Activated CD8-positive, alpha-beta memory T cell treated with anti-CD3 and anti-CD28 coated beads, Interleukin-2, amount 50 U/mL, for 4 hours (primary cell): ENCODE measurements around the gene PCGF3.
"Not testable (repeated sequence)": the region's sequence is repeated elsewhere in the genome, so short reads cannot be mapped to it uniquely, and the experiment has no call there.

ENCODE experiments used
- DNase-seq: peaks from one replicate; pipeline ENCODE4 v3.0.0-alpha.2; 2020

The PCGF3 gene

GRCh38 chr4:706083-706633 is 526 bp downstream of the PCGF3 start:
- not testable (repeated sequence) for DNase-seq

DNA sequence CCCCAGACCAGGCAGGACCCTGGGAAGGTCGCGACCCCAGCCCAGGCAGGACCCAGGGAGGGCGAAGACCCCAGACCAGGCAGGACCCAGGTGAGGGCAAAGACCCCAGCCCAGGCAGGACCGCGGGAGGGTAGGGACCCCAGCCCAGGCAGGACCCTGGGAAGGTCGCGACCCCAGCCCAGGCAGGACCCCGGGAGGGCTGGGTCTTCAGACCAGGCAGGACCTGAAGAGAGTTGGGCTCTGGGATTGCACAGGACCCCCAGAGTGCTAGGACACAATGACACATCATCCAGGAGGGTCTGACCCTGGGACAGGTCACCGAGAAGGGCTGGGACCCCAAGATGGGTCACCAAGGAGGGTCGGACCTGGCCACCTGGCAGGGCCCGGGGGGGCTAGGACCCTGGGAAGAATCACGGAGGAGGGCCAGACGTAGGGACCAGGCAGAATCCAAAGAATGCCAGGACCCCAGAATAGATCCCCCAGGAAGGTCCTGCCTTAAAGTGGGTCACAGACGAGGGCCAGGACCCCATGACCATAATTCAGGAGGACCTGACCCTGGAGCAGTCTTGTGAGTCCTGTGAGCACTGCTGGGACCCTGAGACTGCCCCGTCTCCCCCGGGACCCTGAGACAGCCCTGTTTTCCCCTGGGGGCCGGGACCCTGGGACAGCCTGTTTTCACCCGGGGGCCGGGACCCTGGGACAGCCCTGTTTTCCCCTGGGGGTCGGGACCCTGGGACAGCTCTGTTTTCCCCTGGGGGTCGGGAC is 1.4 kb downstream of the PCGF3 start:
- DNase-seq, result no peak

GRCh38 chr4:707929-708630 is 2.4 kb downstream of the PCGF3 start:
- DNase-seq, result no peak

DNA sequence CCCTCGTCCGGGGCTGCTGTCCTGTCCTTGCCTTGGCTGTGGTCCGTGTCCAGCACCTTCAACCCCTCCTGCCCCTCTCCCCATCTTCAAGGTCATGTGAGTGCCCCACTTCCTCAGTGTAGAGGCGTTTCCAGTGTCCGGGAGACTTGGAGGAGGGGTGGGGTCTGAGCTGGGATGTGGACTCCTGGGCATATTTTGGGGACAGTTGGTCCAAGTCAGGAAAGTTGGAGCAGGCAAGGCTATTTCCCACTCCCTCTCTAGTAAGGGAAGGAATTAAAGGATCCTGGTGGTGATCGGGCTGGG is 3.0 kb downstream of the PCGF3 start:
- DNase-seq, result no peak

DNA sequence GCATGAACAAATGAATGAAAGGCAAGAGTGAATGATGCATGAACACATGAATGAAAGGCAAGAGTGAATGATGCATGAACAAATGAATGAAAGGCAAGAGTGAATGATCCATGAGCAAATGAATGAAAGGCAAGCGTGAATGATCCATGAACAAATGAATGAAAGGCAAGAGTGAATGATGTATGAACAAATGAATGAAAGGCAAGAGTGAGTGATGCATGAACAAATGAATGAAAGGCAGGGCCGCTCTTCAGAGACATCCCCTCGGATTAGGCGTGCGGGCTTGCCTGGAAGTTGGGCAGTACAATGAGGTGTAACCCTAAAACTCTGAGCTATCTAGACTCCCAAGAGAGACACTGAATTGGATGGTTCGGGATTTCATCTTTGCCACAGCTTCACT is 3.7 kb downstream of the PCGF3 start:
- DNase-seq, result no peak

DNA sequence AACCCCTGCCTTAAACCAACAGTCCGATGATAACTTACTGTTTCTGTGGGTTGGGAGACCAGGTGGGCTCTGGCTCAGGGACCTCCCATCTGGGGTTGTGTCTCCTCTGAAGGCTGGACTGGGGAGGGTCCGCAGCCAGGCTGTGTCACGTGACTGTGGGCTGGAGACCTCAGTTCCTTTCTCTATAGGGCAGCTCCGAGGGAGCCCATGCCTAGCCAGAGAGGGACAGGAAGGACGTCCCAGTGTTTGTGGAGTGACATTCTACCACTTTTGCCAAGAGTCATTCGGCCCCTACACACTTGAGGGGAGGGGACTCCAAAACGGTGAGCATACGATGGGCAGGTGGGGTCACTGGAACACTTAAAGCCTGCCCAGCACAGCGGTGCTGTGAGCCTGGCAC is 4.5 kb downstream of the PCGF3 start:
- DNase-seq, result no peak

GRCh38 chr4:710916-711315 is 5.3 kb downstream of the PCGF3 start:
- no peak for DNase-seq

DNA sequence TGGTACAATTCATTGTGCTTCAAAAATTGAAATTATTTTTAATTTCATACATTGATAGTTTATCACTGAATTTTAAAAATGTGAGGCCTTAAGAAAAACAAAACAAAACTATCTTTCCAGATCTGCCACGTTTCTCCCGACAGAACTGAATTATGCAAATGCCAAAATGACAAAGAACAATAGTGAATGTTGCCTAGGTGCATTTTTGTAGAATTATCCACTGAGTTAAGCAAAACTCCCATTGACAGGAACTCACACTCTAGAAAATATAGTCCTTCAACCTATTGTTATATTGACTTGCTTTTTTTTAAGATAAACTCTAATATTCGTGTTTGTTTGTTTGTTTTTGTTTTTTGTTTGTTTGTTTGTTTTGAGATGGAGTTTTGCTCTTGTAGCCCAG is 6.5 kb downstream of the PCGF3 start:
- DNase-seq, result no peak

- DNase-seq, result no peak
Observed at GRCh38 chr4:712916-713632, 7.4 kb downstream of the PCGF3 start.

DNA sequence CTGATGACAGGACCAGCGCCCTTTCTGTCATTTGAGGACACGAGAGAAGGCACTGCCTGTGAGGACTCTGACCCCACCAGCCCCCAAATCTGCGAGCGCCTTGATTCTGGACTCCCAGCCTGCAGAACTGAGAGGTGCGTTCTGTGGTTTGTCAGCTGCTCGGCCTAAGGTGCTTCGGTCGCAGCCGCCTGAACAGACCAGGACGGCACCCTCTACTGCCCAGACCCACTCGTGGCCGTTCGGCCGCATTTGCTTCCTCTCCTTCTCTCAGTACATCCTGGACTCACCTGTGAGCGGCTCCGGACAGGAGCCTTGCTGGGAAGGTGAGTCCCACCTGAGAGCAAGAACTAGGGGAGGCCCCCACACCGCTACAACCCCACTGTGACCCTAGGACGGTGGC is 8.5 kb downstream of the PCGF3 start:
- no peak for DNase-seq

- no peak for DNase-seq
Observed at GRCh38 chr4:717601-718320, 12.1 kb downstream of the PCGF3 start.

GRCh38 chr4:718460-718859 is 12.8 kb downstream of the PCGF3 start:
- DNase-seq, result no peak

DNA sequence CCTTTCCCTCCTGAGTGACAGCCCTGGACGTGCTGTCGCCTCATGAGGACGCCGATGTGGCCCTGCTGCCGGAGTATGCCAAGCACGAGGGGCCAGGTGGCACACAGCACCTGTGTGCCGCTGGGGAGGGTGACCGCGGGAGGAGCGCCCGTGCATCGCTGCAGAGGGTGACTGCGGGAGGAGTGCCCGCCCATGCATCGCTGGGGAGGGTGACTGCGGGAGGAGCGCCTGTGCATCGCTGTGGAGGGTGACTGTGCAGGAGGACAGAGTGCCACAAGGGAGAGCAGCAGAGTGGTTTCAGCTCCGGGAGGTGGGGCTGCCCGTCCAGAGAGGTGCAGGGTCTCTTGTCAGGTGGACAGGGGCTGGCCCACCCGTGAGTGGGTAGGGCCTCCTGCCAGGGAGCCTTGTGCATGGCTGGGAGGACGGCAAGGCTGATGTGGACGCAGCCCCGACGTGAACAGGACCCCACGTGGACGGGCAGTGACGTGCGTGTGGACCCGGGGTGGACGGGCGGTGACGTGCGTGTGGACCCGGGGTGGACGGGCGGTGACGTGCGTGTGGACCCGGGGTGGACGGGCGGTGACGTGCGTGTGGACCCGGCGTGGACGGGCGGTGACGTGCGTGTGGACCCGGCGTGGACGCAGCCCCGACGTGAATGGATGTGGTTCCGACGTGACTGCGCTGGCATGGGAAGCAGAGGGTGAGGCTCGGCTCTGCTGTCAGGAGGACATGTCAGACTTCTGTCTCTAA is 14.7 kb downstream of the PCGF3 start:
- DNase-seq, result no peak

DNA sequence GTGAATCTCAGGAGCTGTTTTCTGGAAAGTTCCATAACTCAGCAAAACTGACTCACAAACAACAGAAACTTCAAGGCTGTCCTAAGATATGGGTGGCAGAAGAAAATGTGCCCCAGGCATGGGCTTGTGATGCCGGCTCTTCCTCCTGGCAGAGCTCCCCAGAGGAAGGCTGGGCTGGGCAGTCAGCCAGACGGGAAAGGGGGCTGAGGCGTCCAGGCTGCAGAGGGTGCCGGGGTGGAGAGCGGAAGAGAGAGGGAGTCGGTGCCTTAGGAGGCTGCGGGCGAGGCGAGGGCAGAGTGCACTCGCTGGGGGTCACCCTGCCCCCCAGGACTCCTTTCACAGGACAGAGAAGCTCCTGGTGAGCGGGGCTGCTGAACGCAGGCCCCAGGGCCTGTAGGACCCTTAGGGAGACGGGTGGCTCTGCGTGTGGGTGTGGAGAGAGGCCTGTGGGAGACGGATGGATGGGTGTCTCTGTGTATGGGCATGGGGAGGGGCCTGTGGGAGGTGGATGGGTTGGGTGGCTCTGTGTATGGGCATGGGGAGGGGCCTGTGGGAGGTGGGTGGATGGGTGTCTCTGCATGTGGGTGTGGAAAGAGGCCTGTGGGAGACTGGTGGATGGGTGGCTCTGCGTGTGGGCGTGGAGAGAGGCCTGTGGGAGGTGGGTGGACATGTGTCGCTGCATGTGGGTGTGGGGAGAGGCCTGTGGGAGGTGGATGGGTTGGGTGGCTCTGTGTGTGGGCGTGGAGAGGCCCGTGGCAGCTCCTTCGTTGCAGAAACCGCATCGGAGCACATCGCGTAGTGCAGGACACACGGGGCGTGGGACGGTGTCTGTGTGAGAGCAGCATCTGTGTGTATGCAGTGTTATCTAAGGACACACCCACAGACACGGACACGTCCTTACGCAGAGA is 15.9 kb downstream of the PCGF3 start:
- no peak for DNase-seq

GRCh38 chr4:722169-722725 is 16.6 kb downstream of the PCGF3 start:
- no peak for DNase-seq

GRCh38 chr4:722851-723360 is 17.3 kb downstream of the PCGF3 start:
- DNase-seq, result no peak

DNA sequence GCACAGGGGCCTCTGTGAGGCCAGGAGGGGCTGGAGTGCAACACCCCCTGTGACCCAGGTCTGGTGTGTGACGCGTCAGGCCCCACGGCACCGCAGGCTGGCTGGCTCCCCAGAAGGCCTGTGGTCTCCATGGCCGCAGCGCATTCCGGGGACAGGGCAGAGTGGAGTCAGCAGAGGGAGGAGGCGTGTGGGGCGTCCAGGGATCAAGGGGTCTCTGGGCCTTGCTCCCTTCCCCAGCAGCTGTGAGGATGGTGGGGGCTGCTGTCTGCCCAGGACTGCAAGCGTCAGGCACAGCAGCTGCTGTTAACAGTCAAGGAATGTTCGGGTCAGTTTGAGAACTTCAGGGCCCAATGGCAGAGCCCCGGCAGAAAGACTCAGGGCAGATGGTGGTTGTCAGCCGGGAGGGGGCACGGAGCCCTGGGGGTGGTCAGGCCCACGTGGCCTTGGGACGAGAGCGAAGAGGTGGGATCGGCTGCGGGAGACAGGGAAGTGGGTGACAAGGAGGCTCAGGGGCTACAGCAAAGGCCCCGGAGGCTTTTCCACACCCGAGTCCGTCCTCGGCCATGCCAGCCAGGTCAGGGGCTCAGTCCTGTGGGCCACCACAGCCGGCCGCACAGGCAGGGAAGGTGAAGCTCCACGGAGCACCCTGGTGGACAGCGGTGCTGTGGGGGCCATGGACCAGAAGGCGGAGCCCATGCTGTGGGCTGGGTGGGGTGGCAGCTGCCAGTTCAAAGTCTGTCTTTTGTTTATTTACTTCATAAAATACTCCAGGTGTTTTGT is 18.3 kb downstream of the PCGF3 start:
- no peak for DNase-seq

DNA sequence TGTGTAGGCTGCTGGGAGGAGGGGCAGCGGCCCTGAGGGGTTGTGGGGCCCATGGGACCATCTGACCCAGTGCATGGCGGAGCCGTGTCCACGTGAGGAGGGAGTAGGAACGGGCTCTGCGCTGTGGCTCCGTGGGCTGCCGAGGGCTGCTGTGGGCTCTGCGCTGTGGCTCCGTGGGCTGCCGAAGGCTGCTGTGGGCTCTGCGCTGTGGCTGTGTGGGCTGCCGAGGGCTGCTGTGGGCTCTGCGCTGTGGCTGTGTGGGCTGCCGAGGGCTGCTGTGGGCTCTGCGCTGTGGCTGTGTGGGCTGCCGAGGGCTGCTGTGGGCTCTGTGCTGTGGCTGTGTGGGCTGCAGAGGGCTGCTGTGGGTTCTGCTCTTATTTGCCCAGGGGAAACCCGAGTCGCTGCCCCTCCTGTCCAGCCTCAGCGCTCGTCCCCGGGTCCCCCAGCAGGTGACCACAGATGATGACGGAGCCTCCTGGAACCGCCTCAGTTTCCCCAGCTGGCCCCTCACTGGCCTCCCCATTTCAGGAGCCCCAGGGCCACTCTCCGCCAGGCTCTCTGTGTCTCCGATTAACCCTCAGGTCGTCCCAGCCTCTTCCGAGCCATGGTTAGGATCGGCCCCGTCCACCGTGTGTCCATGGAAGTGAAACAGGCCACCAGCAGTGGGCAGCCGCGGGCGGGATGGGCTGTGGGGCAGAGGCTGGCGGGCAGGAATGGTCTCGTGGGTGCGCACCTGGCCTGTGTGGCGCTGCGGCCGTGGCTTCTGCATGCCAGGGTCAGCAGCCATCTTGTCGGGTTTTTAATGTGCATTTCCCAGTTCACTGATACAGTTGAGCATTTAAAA is 20.0 kb downstream of the PCGF3 start:
- no peak for DNase-seq

- no peak for DNase-seq
Observed at GRCh38 chr4:726235-726787, 20.7 kb downstream of the PCGF3 start.
